Measurements from ENCODE around the gene PCDHB12.
"Not testable (repeated sequence)": the region's sequence is repeated elsewhere in the genome, so short reads cannot be mapped to it uniquely, and the experiment has no call there.

GRCh38 chr5:141214583-141214982 lies 6.1 kb downstream of the PCDHB12 start:
- TF ChIP-seq ZNF274 (IDR thresholded peaks at IDR 0.05; ENCODE audit: low read length); ZNF274 (tag by site-specific recombination; IDR thresholded peaks at IDR 0.05; ENCODE audit: borderline replicate concordance); ZNF521 (tag by site-specific recombination; IDR thresholded peaks at IDR 0.05); ZBTB10 (tag by site-specific recombination; IDR thresholded peaks at IDR 0.05); YY1 (tag by site-specific recombination; IDR thresholded peaks at IDR 0.05); CTCF (tag by site-specific recombination; IDR thresholded peaks at IDR 0.05); ZNF830 (tag by site-specific recombination; IDR thresholded peaks at IDR 0.05; ENCODE audit: low read depth); ZBTB26 (tag by site-specific recombination; optimal IDR thresholded peaks at IDR 0.05); ZNF114 (tag by site-specific recombination; IDR thresholded peaks at IDR 0.05); KLF10 (tag by site-specific recombination; IDR thresholded peaks at IDR 0.05); ZBTB8A (tag by site-specific recombination; IDR thresholded peaks at IDR 0.05); ZNF140 (tag by site-specific recombination; IDR thresholded peaks at IDR 0.05); ZNF18 (tag by site-specific recombination; IDR thresholded peaks at IDR 0.05): not testable (repeated sequence)
